GM12878 (cell line): ENCODE results near the gene BBX. TPM values are rescaled to one million over a fixed set of nuclear protein-coding genes. Genes with fewer than 3 reads are reported as not detected.

Experiments used
- ATAC-seq: fragments of 200-7000 bp; cut with Tn5 transposase; 3 replicates; pipeline ENCODE4 v1.9.1; 2020; ENCODE audit warnings: mild to moderate bottlenecking, moderate library complexity
- BruUV-seq: library from RNA; stranded (reverse); fragments of 400-500 nt; replicated peaks from 2 replicates; lab custom pipeline; 2021; lab: Mats Ljungman, UMichigan
- CTCF ChIA-PET: fragments of 300-600 bp; sonication (Branson Sonifier 250); formaldehyde crosslinking; extraction: SDS; loops from one replicate; lab custom pipeline; 2021; ENCODE audit warnings: inconsistent platforms; lab: Yijun Ruan, JAX
- POLR2A ChIA-PET: fragments of 350-600 bp; formaldehyde crosslinking; extraction: SDS; loops from one replicate; lab custom pipeline; 2021; ENCODE audit warnings: inconsistent platforms; lab: Charles Lee
- RAD21 ChIA-PET: fragments of 300-600 bp; sonication (Branson Sonifier 250); formaldehyde crosslinking; loops from one replicate; lab custom pipeline; 2023; ENCODE audit warnings: antibody characterized with exemption; ENCODE audit not compliant: unreplicated experiment; lab: Charles Lee
- SMC1A ChIA-PET: fragments of 300-600 bp; sonication (Branson Sonifier 250); formaldehyde crosslinking; loops from one replicate; lab custom pipeline; 2023; ENCODE audit not compliant: unreplicated experiment, uncharacterized antibody; lab: Charles Lee
- DNase-seq: peaks from one replicate; pipeline ENCODE4 v3.0.0-alpha.2; 2011; ENCODE audit warnings: low read depth, low spot score
- FAIRE-seq: peaks from 3 replicates; lab custom pipeline; 2011; peaks lifted over from hg19 to GRCh38; lab: Jason Lieb, UNC
- H2AFZ ChIP-seq: 2 replicates; pipeline ENCODE4 v1.6.0; 2011; ENCODE audit warnings: low read depth, low read length, control low read depth; ENCODE audit not compliant: control insufficient read depth
- H3K27ac ChIP-seq: 2 replicates; pipeline ENCODE4 v1.5.1; 2011; ENCODE audit warnings: control low read depth; ENCODE audit not compliant: control insufficient read depth, insufficient read depth
- H3K27me3 ChIP-seq, 2 experiments: replicated peaks in 1 of 2; 2 replicates each; pipeline versions ENCODE4 v1.6.0 to v1.6.1; 2011; ENCODE audit warnings: low read length in 1 of 2; ENCODE audit not compliant: control insufficient read depth in 2 of 2, insufficient read depth in 2 of 2
- H3K36me3 ChIP-seq, 2 experiments: 2 replicates each; pipeline ENCODE4 v1.5.1; 2011; ENCODE audit warnings: low read length in 1 of 2; ENCODE audit not compliant: control insufficient read depth in 2 of 2, insufficient read depth in 2 of 2
- H3K4me1 ChIP-seq: 2 replicates; pipeline ENCODE4 v1.6.1; 2011; ENCODE audit warnings: mild to moderate bottlenecking, low read length, moderate library complexity, mixed read lengths; ENCODE audit not compliant: control insufficient read depth, insufficient read depth
- H3K4me2 ChIP-seq: 2 replicates; pipeline ENCODE4 v1.6.0; 2011; ENCODE audit warnings: control low read depth; ENCODE audit not compliant: control insufficient read depth, insufficient read depth
- H3K4me3 ChIP-seq: fragments of 200-600 bp; sonication (generic); 2 replicates; pipeline ENCODE4 v1.5.1; 2016
- H3K79me2 ChIP-seq: 2 replicates; pipeline ENCODE4 v1.6.0; 2011; ENCODE audit warnings: low read length; ENCODE audit not compliant: control insufficient read depth, insufficient read depth
- H3K9ac ChIP-seq: 2 replicates; pipeline ENCODE4 v1.8.0; 2011; ENCODE audit warnings: low read length, control low read depth, mixed read lengths; ENCODE audit not compliant: control insufficient read depth, insufficient read depth
- H3K9me3 ChIP-seq: replicated peaks from 3 replicates; pipeline ENCODE4 v1.5.1; 2011; ENCODE audit warnings: mild to moderate bottlenecking, low read length; ENCODE audit not compliant: control insufficient read depth, insufficient read depth
- H4K20me1 ChIP-seq: 2 replicates; pipeline ENCODE4 v1.6.0; 2011; ENCODE audit not compliant: control insufficient read depth, insufficient read depth
- CEBPB ChIP-seq, 2 experiments: fragments of 150-350 bp in 1 of 2; IDR thresholded peaks; 2 replicates each; pipeline ENCODE4 v1.6.1; 2012 to 2014; ENCODE audit warnings: low read depth in 2 of 2, low read length in 2 of 2, borderline replicate concordance in 1 of 2, inconsistent platforms in 1 of 2
- FOXK2 ChIP-seq: fragments of 450-650 bp; IDR thresholded peaks from 2 replicates; pipeline ENCODE4 v1.6.1; 2017; ENCODE audit warnings: mild to moderate bottlenecking, moderate library complexity
- NFIC ChIP-seq: IDR thresholded peaks from 2 replicates; pipeline ENCODE4 v1.6.1; 2012; ENCODE audit warnings: low read depth, mild to moderate bottlenecking, inconsistent platforms, low read length, moderate library complexity
- POLR2A ChIP-seq: IDR thresholded peaks from 2 replicates; pipeline ENCODE4 v1.6.1; 2011; ENCODE audit warnings: low read depth, mild to moderate bottlenecking, low read length
- RBBP5 ChIP-seq: fragments of 200-600 bp; sonication (generic); conservative IDR thresholded peaks from 2 replicates; pipeline ENCODE4 v1.6.1; 2016
- ZBTB11 ChIP-seq: fragments of 450-650 bp; formaldehyde crosslinking; IDR thresholded peaks from 2 replicates; pipeline ENCODE4 v1.5.0; 2022; ENCODE audit warnings: mild to moderate bottlenecking, missing genetic modification characterization
- ZNF24 ChIP-seq: fragments of 450-650 bp; IDR thresholded peaks from 2 replicates; pipeline ENCODE4 v1.6.1; 2017; ENCODE audit warnings: antibody characterized with exemption, mild to moderate bottlenecking
- ZNF384 ChIP-seq: IDR thresholded peaks from 2 replicates; pipeline ENCODE4 v1.6.1; 2012; ENCODE audit warnings: low read depth, mild to moderate bottlenecking, low read length, improper control_type of control experiment, borderline replicate concordance
- WGBS: methylation state at CpG from one replicate; pipeline ENCODE4 v1.1.6; 2016; ENCODE audit warnings: low lambda C conversion rate; ENCODE audit not compliant: insufficient replicate concordance, insufficient coverage; ENCODE audit errors: missing lambda C conversion rate; 5-methylcytosine and 5-hydroxymethylcytosine counted together
- in situ Hi-C: fragments of 300-500 bp; cut with MboI; formaldehyde crosslinking; loops from 9 replicates; pipeline ENCODE4 v1.14.3; 2018; ENCODE audit warnings: mixed read lengths
- intact Hi-C: fragments of 100-400 bp; cut with micrococcal nuclease; formaldehyde crosslinking; loops from one replicate; pipeline ENCODE4 v1.14.2; 2022; ENCODE audit not compliant: unreplicated experiment
- polyA plus RNA-seq, 11 experiments: library from polyadenylated mRNA; depleted of rRNA in 4 of 11; unstranded in 6 of 11; stranded (reverse) in 5 of 11; fragments of >200 nt; fragmentation: Nextera tagmentation in 4 of 11; fragmentation: Illumina TruSeq in 1 of 11; extraction: Ambion mirVana in 4 of 11; extraction: Trizol in 1 of 11; gene quantifications; 1 replicate in 1 of 11; 2 replicates in 10 of 11; pipeline versions ENCODE4 v1.2.1 to v1.2.3, GENCODE V29; 2011 to 2016; ENCODE audit warnings: inconsistent platforms in 2 of 11, missing spikeins in 2 of 11, low read depth in 1 of 11
- total RNA-seq, 4 experiments: library from RNA; depleted of rRNA in 3 of 4; stranded (reverse); fragments of >200 nt in 3 of 4; fragmentation: Illumina TruSeq in 1 of 4; extraction: Trizol in 1 of 4; gene quantifications; 2 replicates each; pipeline versions ENCODE4 v1.2.1 to v1.2.3, GENCODE V29; 2013 to 2021
- TF ChIP-seq, protein P1 (sequence below): fragments of 450-650 bp; IDR thresholded peaks from 2 replicates; pipeline ENCODE4 v1.6.1; 2017; ENCODE audit warnings: mild to moderate bottlenecking, low read depth, inconsistent platforms; ENCODE audit not compliant: poor library complexity, severe bottlenecking

BBX gene
- total and polyA plus RNA-seq, 10 of the 15 experiments (the other 5 are each of a cell fraction or from before 2014, with no cell fraction given): 13.3 to 38.5 (median 32.0) TPM

DNA sequence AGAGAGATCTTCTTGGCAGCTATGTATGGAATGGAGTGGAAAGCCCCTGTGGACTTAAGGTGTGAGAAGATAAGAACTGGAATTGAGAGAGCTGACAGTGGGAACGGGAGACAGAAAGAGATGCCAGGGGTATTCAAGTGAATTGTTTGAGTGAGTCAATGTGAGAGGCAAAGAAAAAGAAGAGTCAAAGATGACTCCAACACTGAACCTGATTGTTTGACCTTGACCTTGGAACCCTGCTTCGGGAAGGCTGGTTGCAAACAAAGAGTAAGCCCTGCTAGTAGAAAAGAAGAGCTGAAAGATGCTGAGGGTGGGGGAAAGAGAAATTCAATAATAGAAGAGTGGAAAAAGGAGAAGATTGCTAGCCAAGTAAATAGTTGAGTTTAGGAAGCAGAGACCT lies 238.6 kb downstream of the BBX start:
- ChIA-PET RAD21 (no interaction called here), CTCF (interaction anchor here (1.3 to 1.8 kb wide), 4 partner anchors 9 to 85 kb away, joined by 4 to 6 read pairs (median 4); no protein-coding TSS in a partner anchor), SMC1A (interaction anchor here (0.9 to 1.2 kb wide), 3 partner anchors 17 to 120 kb away, joined by 3 read pairs; no protein-coding TSS in a partner anchor), POLR2A (no interaction called here)
- FAIRE-seq (no peak), ATAC-seq (no peak), DNase-seq (no peak)
- Histone ChIP-seq H3K79me2 (no peaks in the 10 kb centered on the region), H3K27me3 (no peaks in the 10 kb centered on the region), H3K4me3 (no peak overlapping the region), H3K9me3 (no peaks in the 10 kb centered on the region; the same call in 2 of the 3 replicates), H3K36me3 (peaks cover 0 to 2% of the 10 kb centered on the region in 2 experiments; a peak in 2 of 4 replicates), H3K4me1 (no peaks in the 10 kb centered on the region), H3K9ac (no peak overlapping the region), H3K27ac (no peak overlapping the region), H3K4me2 (no peak overlapping the region), H2AFZ (no peak overlapping the region), H4K20me1 (no peaks in the 10 kb centered on the region)
- in situ Hi-C loops: no loop called here
- intact Hi-C loops: no loop called here
- no TSS peak for BruUV-seq
- no peak for TF ChIP-seq NFIC
- no peak for TF ChIP-seq ZNF24
- no peak for TF ChIP-seq FOXK2
- no peak for TF ChIP-seq RBBP5
- no peak for TF ChIP-seq ZBTB11 (CRISPR knock-in tag)
- TF ChIP-seq POLR2A: no peak
- TF ChIP-seq, protein P1, sequence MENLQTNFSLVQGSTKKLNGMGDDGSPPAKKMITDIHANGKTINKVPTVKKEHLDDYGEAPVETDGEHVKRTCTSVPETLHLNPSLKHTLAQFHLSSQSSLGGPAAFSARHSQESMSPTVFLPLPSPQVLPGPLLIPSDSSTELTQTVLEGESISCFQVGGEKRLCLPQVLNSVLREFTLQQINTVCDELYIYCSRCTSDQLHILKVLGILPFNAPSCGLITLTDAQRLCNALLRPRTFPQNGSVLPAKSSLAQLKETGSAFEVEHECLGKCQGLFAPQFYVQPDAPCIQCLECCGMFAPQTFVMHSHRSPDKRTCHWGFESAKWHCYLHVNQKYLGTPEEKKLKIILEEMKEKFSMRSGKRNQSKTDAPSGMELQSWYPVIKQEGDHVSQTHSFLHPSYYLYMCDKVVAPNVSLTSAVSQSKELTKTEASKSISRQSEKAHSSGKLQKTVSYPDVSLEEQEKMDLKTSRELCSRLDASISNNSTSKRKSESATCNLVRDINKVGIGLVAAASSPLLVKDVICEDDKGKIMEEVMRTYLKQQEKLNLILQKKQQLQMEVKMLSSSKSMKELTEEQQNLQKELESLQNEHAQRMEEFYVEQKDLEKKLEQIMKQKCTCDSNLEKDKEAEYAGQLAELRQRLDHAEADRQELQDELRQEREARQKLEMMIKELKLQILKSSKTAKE: no peak
- no peak for TF ChIP-seq CEBPB (IDR thresholded peaks at IDR 0.05; ENCODE audit: borderline replicate concordance in 1 of 2, low read depth in 2 of 2, low read length in 2 of 2)
- TF ChIP-seq ZNF384: no peak
- WGBS: 100% methylated on average over 2 of the region's 2 CpGs
